Hepatocyte (in vitro differentiated cells): ENCODE results near the gene CRX.

ENCODE experiments used
- EZH2 ChIP-seq: fragments of 200-600 bp; sonication (generic); IDR thresholded peaks from 2 replicates; pipeline ENCODE4 v1.6.1; 2016; ENCODE audit warnings: antibody characterized with exemption, mild to moderate bottlenecking, borderline replicate concordance
- EZH2phosphoT487 ChIP-seq: fragments of 200-600 bp; sonication (generic); IDR thresholded peaks from one replicate; pipeline ENCODE4 v1.6.1; 2018; ENCODE audit warnings: antibody characterized with exemption, mild to moderate bottlenecking, low read depth, moderate library complexity; ENCODE audit not compliant: unreplicated experiment, severe bottlenecking
- TF ChIP-seq, protein P1 (sequence below): fragments of 200-600 bp; sonication (generic); IDR thresholded peaks from 2 replicates; pipeline ENCODE4 v1.5.1; 2016; ENCODE audit warnings: antibody characterized with exemption, mild to moderate bottlenecking; ENCODE audit not compliant: poor library complexity

DNA sequence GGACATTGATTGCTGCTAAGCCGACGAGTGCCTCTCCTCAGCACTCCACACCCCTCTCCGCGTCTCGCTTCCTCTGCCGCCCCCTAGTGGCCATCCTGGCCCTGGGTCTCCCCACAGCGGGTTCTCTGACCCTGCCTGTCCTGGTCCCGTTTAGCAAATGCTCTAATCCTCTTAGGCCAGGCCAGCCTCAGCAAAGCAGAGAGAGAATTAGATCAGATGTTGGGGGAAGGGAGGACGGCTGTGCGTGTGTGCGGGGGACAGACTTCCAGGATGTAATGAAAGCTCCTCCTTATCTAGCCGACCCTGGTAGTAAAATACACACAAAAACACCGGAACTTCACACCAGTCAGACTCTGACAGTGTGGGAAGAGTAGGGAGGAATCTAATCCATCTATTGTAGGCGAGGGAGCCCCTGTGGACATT, 41.8 kb downstream of the CRX start:
- TF ChIP-seq, protein P1, sequence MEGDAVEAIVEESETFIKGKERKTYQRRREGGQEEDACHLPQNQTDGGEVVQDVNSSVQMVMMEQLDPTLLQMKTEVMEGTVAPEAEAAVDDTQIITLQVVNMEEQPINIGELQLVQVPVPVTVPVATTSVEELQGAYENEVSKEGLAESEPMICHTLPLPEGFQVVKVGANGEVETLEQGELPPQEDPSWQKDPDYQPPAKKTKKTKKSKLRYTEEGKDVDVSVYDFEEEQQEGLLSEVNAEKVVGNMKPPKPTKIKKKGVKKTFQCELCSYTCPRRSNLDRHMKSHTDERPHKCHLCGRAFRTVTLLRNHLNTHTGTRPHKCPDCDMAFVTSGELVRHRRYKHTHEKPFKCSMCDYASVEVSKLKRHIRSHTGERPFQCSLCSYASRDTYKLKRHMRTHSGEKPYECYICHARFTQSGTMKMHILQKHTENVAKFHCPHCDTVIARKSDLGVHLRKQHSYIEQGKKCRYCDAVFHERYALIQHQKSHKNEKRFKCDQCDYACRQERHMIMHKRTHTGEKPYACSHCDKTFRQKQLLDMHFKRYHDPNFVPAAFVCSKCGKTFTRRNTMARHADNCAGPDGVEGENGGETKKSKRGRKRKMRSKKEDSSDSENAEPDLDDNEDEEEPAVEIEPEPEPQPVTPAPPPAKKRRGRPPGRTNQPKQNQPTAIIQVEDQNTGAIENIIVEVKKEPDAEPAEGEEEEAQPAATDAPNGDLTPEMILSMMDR, result peak; percentile 98
- TF ChIP-seq EZH2phosphoT487 (no peak), EZH2 (no peak)
